SK-N-SH treated with all-trans-retinoic acid at 6 μM for 48 hours (cell line): ENCODE data around the gene ONECUT3.
A peak's percentile ranks its signal among the peaks of the same experiment; 100 is the strongest.

ENCODE experiments used
- ATAC-seq: fragments of 200-7000 bp; cut with Tn5 transposase; 3 replicates; pipeline ENCODE4 v1.9.1; 2020; ENCODE audit warnings: mild to moderate bottlenecking, moderate library complexity
- ARNTL ChIP-seq: fragments of 450-650 bp; formaldehyde crosslinking; IDR thresholded peaks from 2 replicates; pipeline ENCODE4 v1.5.0; 2020; ENCODE audit warnings: low read depth, mild to moderate bottlenecking, moderate library complexity, borderline replicate concordance
- BACH2 ChIP-seq: fragments of 250-450 bp; sonication (Bioruptor Pico); IDR thresholded peaks from 2 replicates; pipeline ENCODE4 v1.9.0; 2021; ENCODE audit warnings: mild to moderate bottlenecking, borderline replicate concordance
- CREB5 ChIP-seq: fragments of 250-450 bp; sonication (Bioruptor Pico); IDR thresholded peaks from 2 replicates; pipeline ENCODE4 v1.5.1; 2020; ENCODE audit warnings: low read depth, mild to moderate bottlenecking, moderate library complexity
- CSDC2 ChIP-seq: fragments of 250-450 bp; sonication (Bioruptor Pico); IDR thresholded peaks from 2 replicates; pipeline ENCODE4 v1.5.0; 2020; ENCODE audit warnings: mild to moderate bottlenecking, moderate library complexity
- CSRNP3 ChIP-seq: fragments of 250-450 bp; sonication (Bioruptor Pico); IDR thresholded peaks from 2 replicates; pipeline ENCODE4 v1.5.1; 2021; ENCODE audit warnings: mild to moderate bottlenecking, moderate library complexity
- ESRRG ChIP-seq: fragments of 250-450 bp; sonication (Bioruptor Pico); IDR thresholded peaks from 2 replicates; pipeline ENCODE4 v1.6.1; 2021; ENCODE audit warnings: mild to moderate bottlenecking
- GLIS3 ChIP-seq: fragments of 250-450 bp; sonication (Bioruptor Pico); IDR thresholded peaks from 2 replicates; pipeline ENCODE4 v1.5.0; 2020; ENCODE audit warnings: mild to moderate bottlenecking, moderate library complexity
- ISL1 ChIP-seq: fragments of 250-450 bp; sonication (Bioruptor Pico); IDR thresholded peaks from 2 replicates; pipeline ENCODE4 v2.1.2; 2022; ENCODE audit warnings: mild to moderate bottlenecking, moderate library complexity
- OSR1 ChIP-seq: fragments of 250-450 bp; sonication (Bioruptor Pico); IDR thresholded peaks from 2 replicates; pipeline ENCODE4 v1.8.0; 2022; ENCODE audit warnings: moderate library complexity, mild to moderate bottlenecking, inconsistent platforms
- POU6F1 ChIP-seq: fragments of 250-450 bp; sonication (Bioruptor Pico); IDR thresholded peaks from 2 replicates; pipeline ENCODE4 v1.8.0; 2021; ENCODE audit warnings: low read depth, mild to moderate bottlenecking, moderate library complexity, borderline replicate concordance
- PPARA ChIP-seq: fragments of 250-450 bp; sonication (Bioruptor Pico); IDR thresholded peaks from 2 replicates; pipeline ENCODE4 v1.5.0; 2020; ENCODE audit warnings: mild to moderate bottlenecking, borderline replicate concordance
- RARB ChIP-seq: fragments of 250-450 bp; sonication (Bioruptor Pico); IDR thresholded peaks from 2 replicates; pipeline ENCODE4 v1.8.0; 2021; ENCODE audit warnings: mild to moderate bottlenecking, moderate library complexity
- SNAI2 ChIP-seq: fragments of 250-450 bp; sonication (Bioruptor Pico); IDR thresholded peaks from 2 replicates; pipeline ENCODE4 v1.5.0; 2020; ENCODE audit warnings: mild to moderate bottlenecking, moderate library complexity
- TCF4 ChIP-seq: fragments of 250-450 bp; sonication (Bioruptor Pico); IDR thresholded peaks from 2 replicates; pipeline ENCODE4 v1.8.0; 2021; ENCODE audit warnings: mild to moderate bottlenecking, moderate library complexity, borderline replicate concordance
- TOX ChIP-seq: fragments of 250-450 bp; sonication (Bioruptor Pico); IDR thresholded peaks from 2 replicates; pipeline ENCODE4 v1.8.0; 2021; ENCODE audit warnings: mild to moderate bottlenecking, moderate library complexity, borderline replicate concordance
- ZC3H10 ChIP-seq: fragments of 250-450 bp; sonication (Bioruptor Pico); IDR thresholded peaks from 2 replicates; pipeline ENCODE4 v1.5.1; 2021; ENCODE audit warnings: mild to moderate bottlenecking, moderate library complexity
- ZFP3 ChIP-seq: fragments of 250-450 bp; sonication (Bioruptor Pico); IDR thresholded peaks from 2 replicates; pipeline ENCODE4 v1.5.0; 2020; ENCODE audit warnings: mild to moderate bottlenecking, moderate library complexity
- ZFP30 ChIP-seq: fragments of 450-650 bp; formaldehyde crosslinking; IDR thresholded peaks from 2 replicates; pipeline ENCODE4 v1.5.0; 2022; ENCODE audit warnings: mild to moderate bottlenecking, moderate library complexity
- ZNF565 ChIP-seq: fragments of 450-650 bp; formaldehyde crosslinking; conservative IDR thresholded peaks from 2 replicates; pipeline ENCODE4 v1.5.0; 2020; ENCODE audit warnings: low read depth, mild to moderate bottlenecking, moderate library complexity
- ZNF70 ChIP-seq: fragments of 450-650 bp; formaldehyde crosslinking; IDR thresholded peaks from 2 replicates; pipeline ENCODE4 v1.5.0; 2020; ENCODE audit warnings: mild to moderate bottlenecking, moderate library complexity
- ZNF8 ChIP-seq: fragments of 450-650 bp; formaldehyde crosslinking; IDR thresholded peaks from 2 replicates; pipeline ENCODE4 v1.5.0; 2020; ENCODE audit warnings: mild to moderate bottlenecking, moderate library complexity

The ONECUT3 gene

GRCh38 chr19:1736280-1736679 is 17.0 kb upstream of the ONECUT3 start:
- TF ChIP-seq GLIS3 (CRISPR knock-in tag) = no peak
- TF ChIP-seq ZNF565 = no peak
- peak; percentile 99 for TF ChIP-seq ZFP3
- TF ChIP-seq ZNF8 (CRISPR knock-in tag) = no peak
- no peak for TF ChIP-seq CREB5 (CRISPR knock-in tag)
- no peak for ATAC-seq

- no peak for ATAC-seq
- TF ChIP-seq TOX (CRISPR knock-in tag) (no peak), CREB5 (CRISPR knock-in tag) (no peak), POU6F1 (no peak), TCF4 (CRISPR knock-in tag) (no peak), ZNF565 (no peak), ZC3H10 (no peak), CSRNP3 (CRISPR knock-in tag) (no peak), SNAI2 (no peak), GLIS3 (CRISPR knock-in tag) (no peak), ISL1 (CRISPR knock-in tag) (no peak), ZFP30 (CRISPR knock-in tag) (no peak), ZNF8 (CRISPR knock-in tag) (no peak), CSDC2 (no peak), OSR1 (CRISPR knock-in tag) (no peak), ZNF70 (no peak), PPARA (no peak), ARNTL (no peak), RARB (CRISPR knock-in tag) (no peak)
Observed at GRCh38 chr19:1736927-1737326, 16.4 kb upstream of the ONECUT3 start.

- ATAC-seq = no peak
- TF ChIP-seq CSRNP3 (CRISPR knock-in tag) (no peak), POU6F1 (no peak), BACH2 (CRISPR knock-in tag) (no peak), ZC3H10 (no peak), RARB (CRISPR knock-in tag) (no peak), ZFP30 (CRISPR knock-in tag) (no peak), ESRRG (CRISPR knock-in tag) (no peak), ARNTL (no peak)
Observed at GRCh38 chr19:1739960-1740629, 13.2 kb upstream of the ONECUT3 start.
